H1 (cell line): ENCODE results near the gene PDLIM3. TPM values are rescaled to one million over a fixed set of nuclear protein-coding genes. Genes with fewer than 3 reads are reported as not detected.
A peak's percentile ranks its signal among the peaks of the same experiment; 100 is the strongest.

Source experiments
- CTCF ChIA-PET: fragments of 300-600 bp; sonication (Branson Sonifier 250); formaldehyde crosslinking; loops from one replicate; lab custom pipeline; 2021; ENCODE audit not compliant: partially characterized antibody; lab: Charles Lee
- POLR2A ChIA-PET: fragments of 300-600 bp; sonication (Branson Sonifier 250); formaldehyde crosslinking; loops from one replicate; lab custom pipeline; 2021; ENCODE audit warnings: inconsistent platforms; ENCODE audit not compliant: partially characterized antibody; lab: Charles Lee
- DNase-seq, 2 experiments: peaks; one replicate each; pipeline versions ENCODE4 v3.0.0 to v3.0.0-alpha.2; 2010 to 2022; ENCODE audit warnings: low spot score in 2 of 2, low read depth in 1 of 2, mixed read lengths in 1 of 2
- FAIRE-seq: peaks from 2 replicates; lab custom pipeline; 2011; peaks lifted over from hg19 to GRCh38; lab: Jason Lieb, UNC
- H2AFZ ChIP-seq: 2 replicates; pipeline ENCODE4 v1.8.1; 2012; ENCODE audit warnings: low read length, inconsistent platforms
- H2AK5ac ChIP-seq: 2 replicates; pipeline ENCODE4 v1.6.1; 2013; ENCODE audit warnings: low read depth, low read length
- H2BK120ac ChIP-seq: replicated peaks from 2 replicates; pipeline ENCODE3; 2013; ENCODE audit warnings: low read depth, low read length, inconsistent platforms
- H2BK12ac ChIP-seq: 2 replicates; pipeline ENCODE4 v1.6.1; 2013; ENCODE audit warnings: low read depth, low read length
- H2BK15ac ChIP-seq: 2 replicates; pipeline ENCODE4 v1.6.1; 2013; ENCODE audit warnings: low read length
- H2BK20ac ChIP-seq: 2 replicates; pipeline ENCODE4 v1.6.1; 2013; ENCODE audit warnings: low read length
- H2BK5ac ChIP-seq: 2 replicates; pipeline ENCODE4 v1.6.1; 2013; ENCODE audit warnings: low read depth, low read length
- H3K14ac ChIP-seq: 2 replicates; pipeline ENCODE4 v1.6.1; 2013; ENCODE audit warnings: inconsistent platforms; ENCODE audit not compliant: insufficient read length
- H3K18ac ChIP-seq: 2 replicates; pipeline ENCODE4 v1.6.1; 2013; ENCODE audit warnings: low read length; ENCODE audit errors: extremely low read depth
- H3K23ac ChIP-seq: 2 replicates; pipeline ENCODE4 v1.6.1; 2013; ENCODE audit warnings: inconsistent platforms; ENCODE audit not compliant: insufficient read length
- H3K23me2 ChIP-seq: 2 replicates; pipeline ENCODE4 v1.6.1; 2013; ENCODE audit warnings: low read depth, low read length
- H3K27ac ChIP-seq: 2 replicates; pipeline ENCODE4 v1.6.1; 2011; ENCODE audit warnings: low read depth, low read length, inconsistent platforms
- H3K27me3 ChIP-seq, 4 experiments: replicated peaks in 1 of 4; 1 replicate in 1 of 4; 2 replicates in 3 of 4; pipeline versions ENCODE4 v1.6.1 to v1.8.1; 2011 to 2013; ENCODE audit warnings: low read length in 3 of 4, mild to moderate bottlenecking in 3 of 4, inconsistent platforms in 2 of 4, mixed read lengths in 2 of 4, moderate library complexity in 1 of 4; ENCODE audit not compliant: control insufficient read depth in 3 of 4, insufficient read depth in 3 of 4; ENCODE audit errors: extremely low read depth in 1 of 4
- H3K36me3 ChIP-seq, 4 experiments: 2 replicates each; pipeline versions ENCODE4 v1.6.1 to v1.8.1; 2011 to 2013; ENCODE audit warnings: mild to moderate bottlenecking in 4 of 4, low read length in 3 of 4, moderate library complexity in 2 of 4, control low read depth in 1 of 4, inconsistent platforms in 1 of 4; ENCODE audit not compliant: insufficient read depth in 4 of 4, control insufficient read depth in 2 of 4
- H3K4ac ChIP-seq: replicated peaks from 2 replicates; pipeline ENCODE3; 2013; ENCODE audit warnings: low read length, low read depth, mixed read lengths, inconsistent platforms; ENCODE audit not compliant: insufficient read length
- H3K4me1 ChIP-seq, 4 experiments: replicated peaks in 1 of 4; 1 replicate in 1 of 4; 2 replicates in 3 of 4; pipeline versions ENCODE4 v1.6.1 to v1.8.1; 2011 to 2013; ENCODE audit warnings: low read length in 3 of 4, inconsistent platforms in 2 of 4, mixed read lengths in 1 of 4; ENCODE audit not compliant: insufficient read depth in 4 of 4, control insufficient read depth in 3 of 4
- H3K4me2 ChIP-seq, 2 experiments: 2 replicates each; pipeline versions ENCODE4 v1.6.1 to v1.8.1; 2011 to 2013; ENCODE audit warnings: low read depth in 2 of 2, low read length in 2 of 2, control low read depth in 1 of 2, inconsistent platforms in 1 of 2, mild to moderate bottlenecking in 1 of 2; ENCODE audit not compliant: insufficient read depth in 1 of 2
- H3K4me3 ChIP-seq, 4 experiments: fragments of 200-600, 300-600 bp in 1 of 4; sonication (generic), shearing (Covaris generic), sonication (Bioruptor Twin) in 1 of 4; 2 replicates each; pipeline versions ENCODE4 v1.5.1 to v1.8.1; 2011 to 2016; ENCODE audit warnings: low read length in 4 of 4, low read depth in 3 of 4, control low read depth in 2 of 4, inconsistent platforms in 2 of 4, mild to moderate bottlenecking in 2 of 4, mixed read lengths in 1 of 4, moderate library complexity in 1 of 4; ENCODE audit not compliant: insufficient read depth in 2 of 4; ENCODE audit errors: extremely low read depth in 1 of 4
- H3K56ac ChIP-seq: replicated peaks from 2 replicates; pipeline ENCODE3; 2013; ENCODE audit warnings: low read depth, mild to moderate bottlenecking, mixed read lengths, low read length, inconsistent platforms; ENCODE audit not compliant: insufficient read length
- H3K79me1 ChIP-seq: 2 replicates; pipeline ENCODE4 v1.6.1; 2013; ENCODE audit warnings: low read depth, low read length, control low read depth
- H3K79me2 ChIP-seq, 2 experiments: 2 replicates each; pipeline versions ENCODE4 v1.6.1 to v1.8.1; 2012 to 2013; ENCODE audit warnings: low read length in 2 of 2, mild to moderate bottlenecking in 2 of 2, inconsistent platforms in 1 of 2; ENCODE audit not compliant: insufficient read depth in 2 of 2, control insufficient read depth in 1 of 2
- H3K9ac ChIP-seq, 4 experiments: replicated peaks in 1 of 4; 1 replicate in 1 of 4; 2 replicates in 3 of 4; pipeline versions ENCODE4 v1.6.1 to v1.8.1; 2011 to 2013; ENCODE audit warnings: low read depth in 3 of 4, low read length in 3 of 4, control low read depth in 2 of 4, mild to moderate bottlenecking in 2 of 4, moderate library complexity in 2 of 4, inconsistent platforms in 1 of 4; ENCODE audit errors: extremely low read depth in 1 of 4
- H3K9me3 ChIP-seq, 2 experiments: 2 replicates each; pipeline versions ENCODE4 v1.6.1 to v1.8.1; 2012 to 2013; ENCODE audit warnings: mild to moderate bottlenecking in 2 of 2, moderate library complexity in 2 of 2, control low read depth in 1 of 2, inconsistent platforms in 1 of 2, low read depth in 1 of 2, low read length in 1 of 2, mixed read lengths in 1 of 2; ENCODE audit not compliant: insufficient read depth in 2 of 2
- H4K20me1 ChIP-seq, 2 experiments: replicated peaks in 1 of 2; 2 replicates each; pipeline versions ENCODE3 to v1.8.1; 2011 to 2013; ENCODE audit warnings: inconsistent platforms in 2 of 2, low read length in 2 of 2, mild to moderate bottlenecking in 1 of 2; ENCODE audit not compliant: insufficient read depth in 2 of 2, control insufficient read depth in 1 of 2
- H4K5ac ChIP-seq: 2 replicates; pipeline ENCODE4 v1.6.1; 2013; ENCODE audit warnings: low read length, low read depth, mixed read lengths, inconsistent platforms; ENCODE audit not compliant: insufficient read length
- H4K8ac ChIP-seq: 2 replicates; pipeline ENCODE4 v1.8.0; 2013; ENCODE audit warnings: mild to moderate bottlenecking, moderate library complexity, low read length, inconsistent platforms; ENCODE audit not compliant: insufficient read depth; ENCODE audit errors: extremely low read depth
- H4K91ac ChIP-seq: replicated peaks from 2 replicates; pipeline ENCODE3; 2013; ENCODE audit warnings: low read length, mixed read lengths, inconsistent platforms; ENCODE audit not compliant: insufficient read length
- CTBP2 ChIP-seq: IDR thresholded peaks from 2 replicates; pipeline ENCODE4 v1.7.0; 2011; ENCODE audit warnings: borderline replicate concordance, mild to moderate bottlenecking, moderate library complexity, mixed read lengths, low read length; ENCODE audit not compliant: insufficient read depth, insufficient read length
- GABPA ChIP-seq: IDR thresholded peaks from 2 replicates; pipeline ENCODE4 v1.6.1; 2011; ENCODE audit warnings: mild to moderate bottlenecking, low read length, moderate library complexity, borderline replicate concordance; ENCODE audit not compliant: insufficient read depth
- GTF2F1 ChIP-seq: IDR thresholded peaks from 2 replicates; pipeline ENCODE4 v1.6.1; 2012; ENCODE audit warnings: low read depth, low read length, improper control_type of control experiment, borderline replicate concordance
- JUN ChIP-seq: IDR thresholded peaks from 2 replicates; pipeline ENCODE4 v1.6.1; 2011; ENCODE audit warnings: low read depth, mild to moderate bottlenecking, improper control_type of control experiment, low read length
- PHF8 ChIP-seq: fragments of 200-600 bp; sonication (generic); conservative IDR thresholded peaks from 2 replicates; pipeline ENCODE4 v1.7.1; 2012; ENCODE audit warnings: low read depth, mild to moderate bottlenecking, inconsistent platforms, low read length, moderate library complexity
- RAD21 ChIP-seq, 2 experiments: IDR thresholded peaks in 1 of 2; conservative IDR thresholded peaks in 1 of 2; 2 replicates each; pipeline ENCODE4 v1.6.1; 2011; ENCODE audit warnings: low read depth in 2 of 2, low read length in 2 of 2, improper control_type of control experiment in 1 of 2, inconsistent platforms in 1 of 2, mild to moderate bottlenecking in 1 of 2, moderate library complexity in 1 of 2
- SP1 ChIP-seq: IDR thresholded peaks from 2 replicates; pipeline ENCODE4 v1.6.1; 2011; ENCODE audit warnings: low read depth, low read length
- SRF ChIP-seq: IDR thresholded peaks from 2 replicates; pipeline ENCODE4 v1.6.1; 2011; ENCODE audit warnings: mild to moderate bottlenecking, low read depth, low read length, moderate library complexity
- WGBS, 2 experiments: shearing (Covaris generic) in 1 of 2; methylation state at CpG; one replicate each; pipeline versions ENCODE4 v1.1.6 to v1.1.7; 2013 to 2015; ENCODE audit warnings: low lambda C conversion rate in 2 of 2, mixed read lengths in 2 of 2, inconsistent platforms in 1 of 2, low coverage in 1 of 2, missing lambda C conversion rate in 1 of 2; ENCODE audit not compliant: insufficient replicate concordance in 2 of 2, insufficient coverage in 1 of 2, insufficient read length in 1 of 2; ENCODE audit errors: extremely low coverage in 1 of 2, missing lambda C conversion rate in 1 of 2; 5-methylcytosine and 5-hydroxymethylcytosine counted together
- polyA plus RNA-seq, 7 experiments: library from polyadenylated mRNA; depleted of rRNA in 3 of 7; stranded (reverse) in 5 of 7; unstranded in 2 of 7; fragments of >200 nt in 5 of 7; fragments of 200-250 nt in 2 of 7; gene quantifications; 1 replicate in 5 of 7; 2 replicates in 1 of 7; 4 replicates in 1 of 7; pipeline versions ENCODE4 v1.2.1 to v1.2.3, GENCODE V29; 2011 to 2013; ENCODE audit warnings: missing spikeins in 2 of 7, mixed read lengths in 2 of 7
- total RNA-seq: library from RNA; stranded (reverse); fragmentation: NEBNext Ultra II Directional; extraction: Animal tissue kit (Norgen Biotek cat#: 25700); gene quantifications from 2 replicates; pipeline ENCODE4 v1.2.1, GENCODE V29; 2021
- TF ChIP-seq, protein P1 (sequence below): IDR thresholded peaks from 2 replicates; pipeline ENCODE4 v1.6.1; 2012; ENCODE audit warnings: low read length, inconsistent platforms

PDLIM3 gene
- total and polyA plus RNA-seq, 2 of the 8 experiments (the other 6 are each of a cell fraction or from before 2014, with no cell fraction given), result 7.6 to 8.1 TPM

GRCh38 chr4:185582651-185583400 lies 47.5 kb upstream of the PDLIM3 start:
- H3K4me3 ChIP-seq, result no peak overlapping the region
- no peak overlapping the region for H2BK20ac ChIP-seq
- peak overlapping the region; percentile 52 for H4K91ac ChIP-seq
- H3K36me3 ChIP-seq, result no peaks in the 10 kb centered on the region
- H3K79me2 ChIP-seq, result no peaks in the 10 kb centered on the region
- H3K9me3 ChIP-seq, result 0 out of 4 replicates have a peak, but pooled peaks cover 0 to 2% of the 10 kb centered on the region in 2 experiments
- H3K23ac ChIP-seq, result no peak overlapping the region
- H3K56ac ChIP-seq, result no peak overlapping the region
- WGBS, 2 experiments, result 82% methylated on average over 7 of the region's 7 CpGs; no CpG with 5 or more reads in 1 of the 2 experiments
- H3K4me2 ChIP-seq, result no peak overlapping the region
- no peak overlapping the region for H2AK5ac ChIP-seq
- H2BK15ac ChIP-seq, result no peak overlapping the region
- H3K4me1 ChIP-seq, result peaks cover 3 to 13% (median 8%) of the 10 kb centered on the region in 4 experiments
- DNase-seq (no peak), FAIRE-seq (no peak)
- ChIA-PET POLR2A (interaction anchor here (0.7 kb wide), 1 partner anchor 1129 kb away, joined by 3 read pairs; no protein-coding TSS in a partner anchor), CTCF (interaction anchor here (0.6 to 2.4 kb wide), 6 partner anchors 8 to 554 kb away, joined by 3 to 12 read pairs (median 3); no protein-coding TSS in a partner anchor)
- H4K20me1 ChIP-seq, result no peaks in the 10 kb centered on the region
- no peak overlapping the region for H3K18ac ChIP-seq
- no peak overlapping the region for H3K14ac ChIP-seq
- no peak overlapping the region for H4K8ac ChIP-seq
- H3K27ac ChIP-seq, result no peak overlapping the region
- H3K4ac ChIP-seq, result no peak overlapping the region
- H3K79me1 ChIP-seq, result no peaks in the 10 kb centered on the region
- H3K9ac ChIP-seq, result no peak overlapping the region
- no peaks in the 10 kb centered on the region; the same call in 1 of the 2 replicates for H3K23me2 ChIP-seq
- H2AFZ ChIP-seq, result 0 out of 2 replicates have a peak overlapping the region, but pooled peaks have one; percentile 5
- H2BK120ac ChIP-seq, result peak overlapping the region; percentile 41
- H4K5ac ChIP-seq, result peak overlapping the region; percentile 52
- 0 out of 2 replicates have a peak overlapping the region, but pooled peaks have one; percentile 1 for H2BK12ac ChIP-seq
- H2BK5ac ChIP-seq, result no peak overlapping the region
- peaks cover 0 to 2% (median 0%) of the 10 kb centered on the region in 4 experiments; a peak in 1 of 7 replicates for H3K27me3 ChIP-seq
- TF ChIP-seq GABPA (no peak), GTF2F1 (no peak), PHF8 (no peak), SP1 (no peak), RAD21 (IDR thresholded peaks at IDR 0.05 in 1 of 2, conservative IDR thresholded peaks at IDR 0.05 in 1 of 2; ENCODE audit: low read depth in 2 of 2, low read length in 2 of 2) (no peak), CTBP2 (no peak), JUN (no peak), SRF (no peak)
- TF ChIP-seq, protein P1, sequence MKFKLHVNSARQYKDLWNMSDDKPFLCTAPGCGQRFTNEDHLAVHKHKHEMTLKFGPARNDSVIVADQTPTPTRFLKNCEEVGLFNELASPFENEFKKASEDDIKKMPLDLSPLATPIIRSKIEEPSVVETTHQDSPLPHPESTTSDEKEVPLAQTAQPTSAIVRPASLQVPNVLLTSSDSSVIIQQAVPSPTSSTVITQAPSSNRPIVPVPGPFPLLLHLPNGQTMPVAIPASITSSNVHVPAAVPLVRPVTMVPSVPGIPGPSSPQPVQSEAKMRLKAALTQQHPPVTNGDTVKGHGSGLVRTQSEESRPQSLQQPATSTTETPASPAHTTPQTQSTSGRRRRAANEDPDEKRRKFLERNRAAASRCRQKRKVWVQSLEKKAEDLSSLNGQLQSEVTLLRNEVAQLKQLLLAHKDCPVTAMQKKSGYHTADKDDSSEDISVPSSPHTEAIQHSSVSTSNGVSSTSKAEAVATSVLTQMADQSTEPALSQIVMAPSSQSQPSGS, result no peak
